GM06990 (cell line): Measurements from ENCODE around the gene CDH2.

ENCODE experiments used
- DNase-seq: peaks from one replicate; pipeline ENCODE4 v3.0.0-alpha.2; 2011; ENCODE audit not compliant: insufficient read length; ENCODE audit errors: extremely low read depth
- H3K27me3 ChIP-seq: replicated peaks from 2 replicates; pipeline ENCODE4 v1.6.0; 2011; ENCODE audit warnings: low read length; ENCODE audit not compliant: control insufficient read depth, insufficient read depth
- H3K36me3 ChIP-seq: 2 replicates; pipeline ENCODE4 v1.5.1; 2011; ENCODE audit warnings: low read length; ENCODE audit not compliant: control insufficient read depth, insufficient read depth
- H3K4me3 ChIP-seq: replicated peaks from 2 replicates; pipeline ENCODE4 v1.5.1; 2011; ENCODE audit warnings: low read depth, mild to moderate bottlenecking, control low read depth, low read length
- CTCF ChIP-seq: IDR thresholded peaks from 2 replicates; pipeline ENCODE4 v1.5.1; 2011; ENCODE audit warnings: low read length, control low read depth, mild to moderate bottlenecking, inconsistent platforms; ENCODE audit not compliant: insufficient read depth, poor library complexity, severe bottlenecking

CDH2 gene

GRCh38 chr18:28158083-28158581 lies 18.8 kb downstream of the CDH2 start:
- Histone ChIP-seq H3K36me3 (no peaks in the 10 kb centered on the region), H3K4me3 (no peak overlapping the region), H3K27me3 (no peaks in the 10 kb centered on the region)
- DNase-seq: no peak
- TF ChIP-seq CTCF: no peak

GRCh38 chr18:28153485-28154065 lies 23.4 kb downstream of the CDH2 start:
- no peaks in the 10 kb centered on the region for H3K27me3 ChIP-seq
- DNase-seq: no peak
- H3K4me3 ChIP-seq: no peak overlapping the region
- no peak for TF ChIP-seq CTCF
- no peaks in the 10 kb centered on the region for H3K36me3 ChIP-seq

- TF ChIP-seq CTCF: no peak
- Histone ChIP-seq H3K27me3 (no peaks in the 10 kb centered on the region), H3K36me3 (no peaks in the 10 kb centered on the region), H3K4me3 (no peak overlapping the region)
- DNase-seq: no peak
Observed at GRCh38 chr18:28152754-28153153, 24.2 kb downstream of the CDH2 start.

GRCh38 chr18:28152354-28152753 lies 24.6 kb downstream of the CDH2 start:
- Histone ChIP-seq H3K27me3 (no peaks in the 10 kb centered on the region), H3K4me3 (no peak overlapping the region)
- DNase-seq: no peak

GRCh38 chr18:28151434-28151833 lies 25.5 kb downstream of the CDH2 start:
- no peaks in the 10 kb centered on the region for H3K27me3 ChIP-seq
- H3K36me3 ChIP-seq: no peaks in the 10 kb centered on the region
- H3K4me3 ChIP-seq: no peak overlapping the region
- no peak for DNase-seq
- TF ChIP-seq CTCF: no peak

More at GRCh38 chr18:28152354-28152753, 24.6 kb downstream of the CDH2 start:
- no peaks in the 10 kb centered on the region for H3K36me3 ChIP-seq
- no peak for TF ChIP-seq CTCF

GRCh38 chr18:28150925-28151324 lies 26.0 kb downstream of the CDH2 start:
- TF ChIP-seq CTCF: no peak
- H3K27me3 ChIP-seq: no peaks in the 10 kb centered on the region
- H3K36me3 ChIP-seq: no peaks in the 10 kb centered on the region
- DNase-seq: no peak
- no peak overlapping the region for H3K4me3 ChIP-seq
